NT2/D1 (cell line): ENCODE data around the gene ITGB7.

Source experiments
- SUZ12 ChIP-seq: IDR thresholded peaks from 2 replicates; pipeline ENCODE4 v1.6.1; 2011; ENCODE audit not compliant: insufficient read length, insufficient read depth; ENCODE audit errors: extremely low read depth
- YY1 ChIP-seq: IDR thresholded peaks from 2 replicates; pipeline ENCODE4 v1.6.1; 2011; ENCODE audit not compliant: insufficient read length, insufficient read depth
- ZNF274 ChIP-seq: IDR thresholded peaks from 2 replicates; pipeline ENCODE4 v1.6.1; 2011; ENCODE audit warnings: mild to moderate bottlenecking, low read depth, low read length

DNA sequence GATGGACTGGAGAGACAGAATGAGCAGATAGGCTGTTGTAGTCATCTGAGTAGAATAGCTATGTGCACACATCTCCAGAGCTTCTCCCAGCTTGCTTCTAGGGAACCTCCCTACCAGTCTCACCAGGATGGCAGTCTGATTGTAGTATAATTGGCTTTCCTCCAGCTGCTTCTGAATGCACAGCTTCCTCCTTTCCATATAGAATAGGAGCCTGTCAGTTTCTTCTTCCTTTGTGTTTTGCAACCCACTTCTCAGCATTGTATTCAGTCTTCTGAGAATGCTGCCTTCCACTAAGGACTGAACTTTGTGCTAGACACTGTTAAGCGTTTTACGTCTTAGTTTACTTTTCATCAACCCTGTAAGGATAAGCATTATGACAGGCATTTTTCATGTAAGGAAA, 24.1 kb downstream of the ITGB7 start:
- no peak for TF ChIP-seq YY1
- TF ChIP-seq SUZ12 = no peak
- no peak for TF ChIP-seq ZNF274
